ENCODE results near the gene GMCL2. TPM values are rescaled to one million over a fixed set of nuclear protein-coding genes. Genes with fewer than 3 reads are reported as not detected.

Gene GMCL2
- total and polyA plus RNA-seq, 9 of the 15 experiments (the other 6 are each of a cell fraction or from before 2014, with no cell fraction given): 0.04 TPM; not detected in 8

- TF ChIP-seq, protein P1, sequence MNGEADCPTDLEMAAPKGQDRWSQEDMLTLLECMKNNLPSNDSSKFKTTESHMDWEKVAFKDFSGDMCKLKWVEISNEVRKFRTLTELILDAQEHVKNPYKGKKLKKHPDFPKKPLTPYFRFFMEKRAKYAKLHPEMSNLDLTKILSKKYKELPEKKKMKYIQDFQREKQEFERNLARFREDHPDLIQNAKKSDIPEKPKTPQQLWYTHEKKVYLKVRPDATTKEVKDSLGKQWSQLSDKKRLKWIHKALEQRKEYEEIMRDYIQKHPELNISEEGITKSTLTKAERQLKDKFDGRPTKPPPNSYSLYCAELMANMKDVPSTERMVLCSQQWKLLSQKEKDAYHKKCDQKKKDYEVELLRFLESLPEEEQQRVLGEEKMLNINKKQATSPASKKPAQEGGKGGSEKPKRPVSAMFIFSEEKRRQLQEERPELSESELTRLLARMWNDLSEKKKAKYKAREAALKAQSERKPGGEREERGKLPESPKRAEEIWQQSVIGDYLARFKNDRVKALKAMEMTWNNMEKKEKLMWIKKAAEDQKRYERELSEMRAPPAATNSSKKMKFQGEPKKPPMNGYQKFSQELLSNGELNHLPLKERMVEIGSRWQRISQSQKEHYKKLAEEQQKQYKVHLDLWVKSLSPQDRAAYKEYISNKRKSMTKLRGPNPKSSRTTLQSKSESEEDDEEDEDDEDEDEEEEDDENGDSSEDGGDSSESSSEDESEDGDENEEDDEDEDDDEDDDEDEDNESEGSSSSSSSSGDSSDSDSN (IDR thresholded peaks at IDR 0.05; ENCODE audit: borderline replicate concordance in 1 of 2, low read depth in 2 of 2, low read length in 2 of 2): no peak
- no peak for TF ChIP-seq ELF4 (CRISPR knock-in tag; IDR thresholded peaks at IDR 0.05)
- TF ChIP-seq TOE1 (IDR thresholded peaks at IDR 0.05; ENCODE audit: borderline replicate concordance): no peak
- no peak for TF ChIP-seq TOE1 (CRISPR knock-in tag; IDR thresholded peaks at IDR 0.05; ENCODE audit: borderline replicate concordance, low read depth)
- TF ChIP-seq JUN (IDR thresholded peaks at IDR 0.05; ENCODE audit: borderline replicate concordance, low read depth, low read length): no peak
- TF ChIP-seq JUN (CRISPR knock-in tag; IDR thresholded peaks at IDR 0.05; ENCODE audit: borderline replicate concordance): no peak
- 0 out of 2 replicates have a peak, but pooled peaks have one; percentile 21 for TF ChIP-seq POLR2G (IDR thresholded peaks at IDR 0.05; ENCODE audit: low read depth, low read length)
- TF ChIP-seq POLR2AphosphoS5 (IDR thresholded peaks at IDR 0.05; ENCODE audit: control insufficient read depth, insufficient read depth, low read depth, low read length): 0 out of 2 replicates have a peak, but pooled peaks have one; percentile 28
- no peak for TF ChIP-seq KLF16 (IDR thresholded peaks at IDR 0.05)
- TF ChIP-seq, protein P2, sequence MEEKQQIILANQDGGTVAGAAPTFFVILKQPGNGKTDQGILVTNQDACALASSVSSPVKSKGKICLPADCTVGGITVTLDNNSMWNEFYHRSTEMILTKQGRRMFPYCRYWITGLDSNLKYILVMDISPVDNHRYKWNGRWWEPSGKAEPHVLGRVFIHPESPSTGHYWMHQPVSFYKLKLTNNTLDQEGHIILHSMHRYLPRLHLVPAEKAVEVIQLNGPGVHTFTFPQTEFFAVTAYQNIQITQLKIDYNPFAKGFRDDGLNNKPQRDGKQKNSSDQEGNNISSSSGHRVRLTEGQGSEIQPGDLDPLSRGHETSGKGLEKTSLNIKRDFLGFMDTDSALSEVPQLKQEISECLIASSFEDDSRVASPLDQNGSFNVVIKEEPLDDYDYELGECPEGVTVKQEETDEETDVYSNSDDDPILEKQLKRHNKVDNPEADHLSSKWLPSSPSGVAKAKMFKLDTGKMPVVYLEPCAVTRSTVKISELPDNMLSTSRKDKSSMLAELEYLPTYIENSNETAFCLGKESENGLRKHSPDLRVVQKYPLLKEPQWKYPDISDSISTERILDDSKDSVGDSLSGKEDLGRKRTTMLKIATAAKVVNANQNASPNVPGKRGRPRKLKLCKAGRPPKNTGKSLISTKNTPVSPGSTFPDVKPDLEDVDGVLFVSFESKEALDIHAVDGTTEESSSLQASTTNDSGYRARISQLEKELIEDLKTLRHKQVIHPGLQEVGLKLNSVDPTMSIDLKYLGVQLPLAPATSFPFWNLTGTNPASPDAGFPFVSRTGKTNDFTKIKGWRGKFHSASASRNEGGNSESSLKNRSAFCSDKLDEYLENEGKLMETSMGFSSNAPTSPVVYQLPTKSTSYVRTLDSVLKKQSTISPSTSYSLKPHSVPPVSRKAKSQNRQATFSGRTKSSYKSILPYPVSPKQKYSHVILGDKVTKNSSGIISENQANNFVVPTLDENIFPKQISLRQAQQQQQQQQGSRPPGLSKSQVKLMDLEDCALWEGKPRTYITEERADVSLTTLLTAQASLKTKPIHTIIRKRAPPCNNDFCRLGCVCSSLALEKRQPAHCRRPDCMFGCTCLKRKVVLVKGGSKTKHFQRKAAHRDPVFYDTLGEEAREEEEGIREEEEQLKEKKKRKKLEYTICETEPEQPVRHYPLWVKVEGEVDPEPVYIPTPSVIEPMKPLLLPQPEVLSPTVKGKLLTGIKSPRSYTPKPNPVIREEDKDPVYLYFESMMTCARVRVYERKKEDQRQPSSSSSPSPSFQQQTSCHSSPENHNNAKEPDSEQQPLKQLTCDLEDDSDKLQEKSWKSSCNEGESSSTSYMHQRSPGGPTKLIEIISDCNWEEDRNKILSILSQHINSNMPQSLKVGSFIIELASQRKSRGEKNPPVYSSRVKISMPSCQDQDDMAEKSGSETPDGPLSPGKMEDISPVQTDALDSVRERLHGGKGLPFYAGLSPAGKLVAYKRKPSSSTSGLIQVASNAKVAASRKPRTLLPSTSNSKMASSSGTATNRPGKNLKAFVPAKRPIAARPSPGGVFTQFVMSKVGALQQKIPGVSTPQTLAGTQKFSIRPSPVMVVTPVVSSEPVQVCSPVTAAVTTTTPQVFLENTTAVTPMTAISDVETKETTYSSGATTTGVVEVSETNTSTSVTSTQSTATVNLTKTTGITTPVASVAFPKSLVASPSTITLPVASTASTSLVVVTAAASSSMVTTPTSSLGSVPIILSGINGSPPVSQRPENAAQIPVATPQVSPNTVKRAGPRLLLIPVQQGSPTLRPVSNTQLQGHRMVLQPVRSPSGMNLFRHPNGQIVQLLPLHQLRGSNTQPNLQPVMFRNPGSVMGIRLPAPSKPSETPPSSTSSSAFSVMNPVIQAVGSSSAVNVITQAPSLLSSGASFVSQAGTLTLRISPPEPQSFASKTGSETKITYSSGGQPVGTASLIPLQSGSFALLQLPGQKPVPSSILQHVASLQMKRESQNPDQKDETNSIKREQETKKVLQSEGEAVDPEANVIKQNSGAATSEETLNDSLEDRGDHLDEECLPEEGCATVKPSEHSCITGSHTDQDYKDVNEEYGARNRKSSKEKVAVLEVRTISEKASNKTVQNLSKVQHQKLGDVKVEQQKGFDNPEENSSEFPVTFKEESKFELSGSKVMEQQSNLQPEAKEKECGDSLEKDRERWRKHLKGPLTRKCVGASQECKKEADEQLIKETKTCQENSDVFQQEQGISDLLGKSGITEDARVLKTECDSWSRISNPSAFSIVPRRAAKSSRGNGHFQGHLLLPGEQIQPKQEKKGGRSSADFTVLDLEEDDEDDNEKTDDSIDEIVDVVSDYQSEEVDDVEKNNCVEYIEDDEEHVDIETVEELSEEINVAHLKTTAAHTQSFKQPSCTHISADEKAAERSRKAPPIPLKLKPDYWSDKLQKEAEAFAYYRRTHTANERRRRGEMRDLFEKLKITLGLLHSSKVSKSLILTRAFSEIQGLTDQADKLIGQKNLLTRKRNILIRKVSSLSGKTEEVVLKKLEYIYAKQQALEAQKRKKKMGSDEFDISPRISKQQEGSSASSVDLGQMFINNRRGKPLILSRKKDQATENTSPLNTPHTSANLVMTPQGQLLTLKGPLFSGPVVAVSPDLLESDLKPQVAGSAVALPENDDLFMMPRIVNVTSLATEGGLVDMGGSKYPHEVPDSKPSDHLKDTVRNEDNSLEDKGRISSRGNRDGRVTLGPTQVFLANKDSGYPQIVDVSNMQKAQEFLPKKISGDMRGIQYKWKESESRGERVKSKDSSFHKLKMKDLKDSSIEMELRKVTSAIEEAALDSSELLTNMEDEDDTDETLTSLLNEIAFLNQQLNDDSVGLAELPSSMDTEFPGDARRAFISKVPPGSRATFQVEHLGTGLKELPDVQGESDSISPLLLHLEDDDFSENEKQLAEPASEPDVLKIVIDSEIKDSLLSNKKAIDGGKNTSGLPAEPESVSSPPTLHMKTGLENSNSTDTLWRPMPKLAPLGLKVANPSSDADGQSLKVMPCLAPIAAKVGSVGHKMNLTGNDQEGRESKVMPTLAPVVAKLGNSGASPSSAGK (IDR thresholded peaks at IDR 0.05): no peak
- no peak for TF ChIP-seq TEAD2 (tag; IDR thresholded peaks at IDR 0.05)
- TF ChIP-seq ZNF197 (CRISPR knock-in tag; IDR thresholded peaks at IDR 0.05; ENCODE audit: low read depth): no peak
- no peak for TF ChIP-seq FUS (optimal IDR thresholded peaks at IDR 0.05; ENCODE audit: low read depth, low read length)
- TF ChIP-seq NCOA2 (IDR thresholded peaks at IDR 0.05; ENCODE audit: partially characterized antibody in 2 of 2): no peak
Observed at GRCh38 chr5:178209334-178210072, 22.3 kb upstream of the GMCL2 start (continued).

Data from K562 (cell line).